Right lobe of liver (tissue), 6 donors: ENCODE measurements around the gene ABCC1. TPM values are rescaled to one million over a fixed set of nuclear protein-coding genes. Genes with fewer than 3 reads are reported as not detected.

ENCODE experiments used
- ATAC-seq, 4 donors: fragments of 200-7000 bp; cut with Tn5 transposase; one replicate each; pipeline ENCODE4 v1.9.1; 2020; ENCODE audit warnings: mild to moderate bottlenecking in 4 of 4, moderate library complexity in 4 of 4
- DNase-seq, 3 donors: peaks; one replicate each; pipeline ENCODE4 v3.0.0-alpha.2; 2020
- H3K27ac ChIP-seq, 3 donors: fragments of 200-600 bp; one replicate each; pipeline ENCODE4 v1.8.0; 2022
- H3K27me3 ChIP-seq, 2 donors: fragments of 200-600 bp; one replicate each; pipeline ENCODE4 v1.8.0; 2022
- H3K36me3 ChIP-seq, 4 donors: fragments of 200-600 bp; sonication (generic) in 1 of 4; one replicate each; pipeline versions ENCODE4 v1.5.1 to v1.8.0; 2017 to 2022; ENCODE audit warnings: control low read depth in 1 of 4
- H3K4me1 ChIP-seq, 4 donors: fragments of 200-600 bp; sonication (generic) in 1 of 4; one replicate each; pipeline versions ENCODE4 v1.5.1 to v1.8.0; 2017 to 2022; ENCODE audit warnings: control low read depth in 1 of 4
- H3K4me3 ChIP-seq, 3 donors: fragments of 200-600 bp; one replicate each; pipeline ENCODE4 v1.8.0; 2022
- H3K9me3 ChIP-seq, 4 donors: fragments of 200-600 bp; sonication (generic) in 1 of 4; one replicate each; pipeline versions ENCODE4 v1.5.1 to v1.8.0; 2017 to 2022; ENCODE audit warnings: control low read depth in 1 of 4
- CTCF ChIP-seq, 4 donors: fragments of 200-600 bp in 3 of 4; fragments of 450-650 bp in 1 of 4; IDR thresholded peaks; one replicate each; pipeline versions ENCODE4 v1.5.1 to v1.8.0; 2016 to 2022; ENCODE audit warnings: antibody characterized with exemption in 4 of 4, mild to moderate bottlenecking in 2 of 4
- POLR2A ChIP-seq: fragments of 450-650 bp; IDR thresholded peaks from one replicate; pipeline ENCODE4 v1.6.1; 2017; ENCODE audit warnings: antibody characterized with exemption, mild to moderate bottlenecking
- WGBS: methylation state at CpG from one replicate; pipeline ENCODE4 v1.1.6; 2018; ENCODE audit warnings: low coverage, low lambda C conversion rate; ENCODE audit not compliant: insufficient coverage; ENCODE audit errors: missing lambda C conversion rate; 5-methylcytosine and 5-hydroxymethylcytosine counted together
- intact Hi-C, 2 donors: fragments of 100-400 bp; cut with DNase I; formaldehyde crosslinking; loops; one replicate each; pipeline versions ENCODE4 v1.11.2 to v1.14.1; 2022
- total RNA-seq, 6 experiments: library from RNA; depleted of rRNA in 2 of 6; stranded (reverse); fragments of >200 nt in 2 of 6; fragmentation: NEBNext Ultra II Directional in 3 of 6; extraction: Animal tissue kit (Norgen Biotek cat#: 25700) in 3 of 6; gene quantifications; one replicate each; pipeline versions ENCODE4 v1.1.0 to v1.2.4, GENCODE V29; 2016 to 2023
- donor health status: DM: no; HTN: yes; CAD: no.
- donor health status: DM: no; HTN: no; CAD: no.
- donor health status: DM: no; HTN: no; CAD: no.
- donor health status: DM: no; HTN: yes; CAD: no.
- donor health status: DM: no; HTN: yes; CAD: no.

The ABCC1 gene
- total RNA-seq, 6 experiments from 2014 or later: 1.9 to 6.7 (median 4.1) TPM

- 41% methylated on average over 10 of the region's 19 CpGs for WGBS
- intact Hi-C loops: no loop called here
- H3K27ac ChIP-seq: no peak overlapping the region
- DNase-seq: no peak
- no peaks in the 10 kb centered on the region for H3K4me1 ChIP-seq
- no peak overlapping the region for H3K4me3 ChIP-seq
- H3K9me3 ChIP-seq: no peaks in the 10 kb centered on the region
- no peaks in the 10 kb centered on the region for H3K36me3 ChIP-seq
- no peaks in the 10 kb centered on the region for H3K27me3 ChIP-seq
- TF ChIP-seq CTCF (IDR thresholded peaks at IDR 0.05) (no peak), POLR2A (no peak)
- ATAC-seq: peak; percentile 40 to 62 (median 52)
Measured at GRCh38 chr16:16073891-16074881, 124.8 kb downstream of the ABCC1 start.

GRCh38 chr16:16075488-16076422 lies 126.3 kb downstream of the ABCC1 start:
- no peaks in the 10 kb centered on the region for H3K36me3 ChIP-seq
- intact Hi-C loops: no loop called here
- 82% methylated on average over 13 of the region's 31 CpGs for WGBS
- TF ChIP-seq POLR2A: no peak
- TF ChIP-seq CTCF (IDR thresholded peaks at IDR 0.05): no peak
- no peaks in the 10 kb centered on the region for H3K4me1 ChIP-seq
- H3K9me3 ChIP-seq: no peaks in the 10 kb centered on the region
- H3K4me3 ChIP-seq: no peak overlapping the region
- DNase-seq: peak; percentile 41 to 66 (median 58)
- H3K27me3 ChIP-seq: no peaks in the 10 kb centered on the region
- no peak overlapping the region for H3K27ac ChIP-seq
- ATAC-seq: peak; percentile 48 to 79 (median 57)

- TF ChIP-seq POLR2A (no peak), CTCF (IDR thresholded peaks at IDR 0.05) (no peak)
- ATAC-seq (no peak), DNase-seq (no peak)
- H3K4me3 ChIP-seq: no peak overlapping the region
- intact Hi-C loops: no loop called here
- H3K27ac ChIP-seq: no peak overlapping the region
- no peaks in the 10 kb centered on the region for H3K36me3 ChIP-seq
- no peaks in the 10 kb centered on the region for H3K9me3 ChIP-seq
- no peaks in the 10 kb centered on the region for H3K4me1 ChIP-seq
- WGBS: 79% methylated on average over 6 of the region's 9 CpGs
- no peaks in the 10 kb centered on the region for H3K27me3 ChIP-seq
Measured at GRCh38 chr16:16076423-16076813, 127.0 kb downstream of the ABCC1 start.

- Histone ChIP-seq H3K27ac (no peak overlapping the region), H3K27me3 (no peaks in the 10 kb centered on the region), H3K4me3 (no peak overlapping the region), H3K36me3 (no peaks in the 10 kb centered on the region), H3K4me1 (no peaks in the 10 kb centered on the region), H3K9me3 (peaks cover 0 to 5% (median 0%) of the 10 kb centered on the region in 4 donors)
- TF ChIP-seq CTCF (IDR thresholded peaks at IDR 0.05) (no peak), POLR2A (no peak)
- intact Hi-C loops: no loop called here
- DNase-seq (no peak), ATAC-seq (no peak)
- 83% methylated on average over 10 of the region's 10 CpGs for WGBS
Measured at GRCh38 chr16:16080465-16081065, 131.1 kb downstream of the ABCC1 start.
